ENCODE results near the gene CUX1.

The CUX1 gene

GRCh38 chr7:101915000-101915399 is 97.6 kb downstream of the CUX1 start:
- TF ChIP-seq USF1 (IDR thresholded peaks at IDR 0.05) (no peak), NFIC (IDR thresholded peaks at IDR 0.05) (no peak), ZBTB7A (IDR thresholded peaks at IDR 0.05; ENCODE audit: low read depth) (no peak), FOXM1 (IDR thresholded peaks at IDR 0.05; ENCODE audit: borderline replicate concordance, low read depth) (no peak), REST (IDR thresholded peaks at IDR 0.05; ENCODE audit: low read depth) (no peak), CEBPB (IDR thresholded peaks at IDR 0.05) (no peak), MAX (IDR thresholded peaks at IDR 0.05) (no peak)

GRCh38 chr7:101916041-101916800 is 98.8 kb downstream of the CUX1 start:
- TF ChIP-seq EGR1 (IDR thresholded peaks at IDR 0.05) (no peak), TCF12 (IDR thresholded peaks at IDR 0.05; ENCODE audit: low read depth) (no peak), TEAD4 (IDR thresholded peaks at IDR 0.05) (no peak), RAD21 (IDR thresholded peaks at IDR 0.05; ENCODE audit: low read depth) (no peak), ZBTB7A (IDR thresholded peaks at IDR 0.05; ENCODE audit: low read depth) (no peak), CREB1 (IDR thresholded peaks at IDR 0.05; ENCODE audit: low read depth) (no peak), CEBPB (IDR thresholded peaks at IDR 0.05) (no peak), FOXM1 (IDR thresholded peaks at IDR 0.05; ENCODE audit: borderline replicate concordance, low read depth) (no peak), NFIC (IDR thresholded peaks at IDR 0.05) (no peak), MAX (IDR thresholded peaks at IDR 0.05) (no peak), TAF1 (IDR thresholded peaks at IDR 0.05; ENCODE audit: low read depth) (no peak)

- TF ChIP-seq CREB1 (IDR thresholded peaks at IDR 0.05; ENCODE audit: low read depth) = no peak
- TF ChIP-seq CEBPB (IDR thresholded peaks at IDR 0.05) = no peak
- TF ChIP-seq MAX (IDR thresholded peaks at IDR 0.05) = no peak
- no peak for TF ChIP-seq REST (IDR thresholded peaks at IDR 0.05; ENCODE audit: low read depth)
- no peak for TF ChIP-seq YY1 (IDR thresholded peaks at IDR 0.05; ENCODE audit: low read depth)
- no peak for TF ChIP-seq ZBTB7A (IDR thresholded peaks at IDR 0.05; ENCODE audit: low read depth)
Observed at GRCh38 chr7:101916876-101917275, 99.5 kb downstream of the CUX1 start.

- TF ChIP-seq RAD21 (IDR thresholded peaks at IDR 0.05; ENCODE audit: low read depth) (no peak), TAF1 (IDR thresholded peaks at IDR 0.05; ENCODE audit: low read depth) (no peak), FOXM1 (IDR thresholded peaks at IDR 0.05; ENCODE audit: borderline replicate concordance, low read depth) (no peak), TEAD4 (IDR thresholded peaks at IDR 0.05) (no peak), CEBPB (IDR thresholded peaks at IDR 0.05) (no peak), REST (IDR thresholded peaks at IDR 0.05; ENCODE audit: low read depth) (no peak), EP300 (IDR thresholded peaks at IDR 0.05; ENCODE audit: borderline replicate concordance) (no peak), NFIC (IDR thresholded peaks at IDR 0.05) (no peak), TCF12 (IDR thresholded peaks at IDR 0.05; ENCODE audit: low read depth) (no peak), ZBTB7A (IDR thresholded peaks at IDR 0.05; ENCODE audit: low read depth) (no peak), YY1 (IDR thresholded peaks at IDR 0.05; ENCODE audit: low read depth) (no peak), USF1 (IDR thresholded peaks at IDR 0.05) (no peak), MAX (IDR thresholded peaks at IDR 0.05) (no peak), EGR1 (IDR thresholded peaks at IDR 0.05) (no peak), CREB1 (IDR thresholded peaks at IDR 0.05; ENCODE audit: low read depth) (no peak)
Observed at GRCh38 chr7:101917566-101917965, 100.1 kb downstream of the CUX1 start.
